ENCODE measurements around the gene NTF3.

The NTF3 gene

GRCh38 chr12:5464096-5464495 is 32.2 kb downstream of the NTF3 start:
- H3K9me3 Mint-ChIP-seq, result no peaks in the 10 kb centered on the region
- H3K27me3 Mint-ChIP-seq, result peaks cover 24% of the 10 kb centered on the region
- no peak for ATAC-seq
- peaks cover 5% of the 10 kb centered on the region for H3K4me1 Mint-ChIP-seq
- no peak overlapping the region for H3K4me3 Mint-ChIP-seq
- no peak overlapping the region for H3K27ac Mint-ChIP-seq
- no peaks in the 10 kb centered on the region for H3K36me3 Mint-ChIP-seq

GRCh38 chr12:5465384-5465783 is 33.5 kb downstream of the NTF3 start:
- Mint-ChIP-seq H3K4me1 (no peaks in the 10 kb centered on the region), H3K27me3 (peaks cover 24% of the 10 kb centered on the region)
- peak; percentile 34 for ATAC-seq

GRCh38 chr12:5466521-5466960 is 34.6 kb downstream of the NTF3 start:
- Mint-ChIP-seq H3K9me3 (no peaks in the 10 kb centered on the region), H3K4me3 (no peak overlapping the region), H3K27me3 (peaks cover 24% of the 10 kb centered on the region), H3K4me1 (no peaks in the 10 kb centered on the region), H3K27ac (no peak overlapping the region), H3K36me3 (no peaks in the 10 kb centered on the region)
- no peak for ATAC-seq

More at GRCh38 chr12:5465384-5465783, 33.5 kb downstream of the NTF3 start:
- Mint-ChIP-seq H3K36me3 (no peaks in the 10 kb centered on the region), H3K9me3 (no peaks in the 10 kb centered on the region), H3K27ac (no peak overlapping the region), H3K4me3 (no peak overlapping the region)

- Mint-ChIP-seq H3K4me1 (no peaks in the 10 kb centered on the region), H3K9me3 (no peaks in the 10 kb centered on the region), H3K4me3 (no peak overlapping the region), H3K27me3 (peaks cover 30% of the 10 kb centered on the region), H3K27ac (no peak overlapping the region), H3K36me3 (no peaks in the 10 kb centered on the region)
- no peak for ATAC-seq
Observed at GRCh38 chr12:5467931-5468330, 36.0 kb downstream of the NTF3 start.

- no peaks in the 10 kb centered on the region for H3K4me1 Mint-ChIP-seq
- no peaks in the 10 kb centered on the region for H3K9me3 Mint-ChIP-seq
- H3K27ac Mint-ChIP-seq, result no peak overlapping the region
- peaks cover 48% of the 10 kb centered on the region for H3K27me3 Mint-ChIP-seq
- no peak for ATAC-seq
- H3K36me3 Mint-ChIP-seq, result no peaks in the 10 kb centered on the region
- H3K4me3 Mint-ChIP-seq, result no peak overlapping the region
Observed at GRCh38 chr12:5470221-5470620, 38.3 kb downstream of the NTF3 start.

GRCh38 chr12:5470703-5471102 is 38.8 kb downstream of the NTF3 start:
- no peaks in the 10 kb centered on the region for H3K36me3 Mint-ChIP-seq
- no peak overlapping the region for H3K27ac Mint-ChIP-seq
- no peaks in the 10 kb centered on the region for H3K9me3 Mint-ChIP-seq
- ATAC-seq, result no peak
- no peak overlapping the region for H3K4me3 Mint-ChIP-seq
- H3K4me1 Mint-ChIP-seq, result no peaks in the 10 kb centered on the region
- peaks cover 53% of the 10 kb centered on the region for H3K27me3 Mint-ChIP-seq

- no peaks in the 10 kb centered on the region for H3K36me3 Mint-ChIP-seq
- no peak overlapping the region for H3K27ac Mint-ChIP-seq
- H3K4me3 Mint-ChIP-seq, result no peak overlapping the region
- ATAC-seq, result no peak
- H3K27me3 Mint-ChIP-seq, result peaks cover 44% of the 10 kb centered on the region
- no peaks in the 10 kb centered on the region for H3K4me1 Mint-ChIP-seq
- H3K9me3 Mint-ChIP-seq, result no peaks in the 10 kb centered on the region
Observed at GRCh38 chr12:5473076-5473782, 41.3 kb downstream of the NTF3 start.

GRCh38 chr12:5473783-5474116 is 41.8 kb downstream of the NTF3 start:
- H3K9me3 Mint-ChIP-seq, result no peaks in the 10 kb centered on the region
- H3K27me3 Mint-ChIP-seq, result peaks cover 39% of the 10 kb centered on the region
- H3K27ac Mint-ChIP-seq, result no peak overlapping the region
- no peak for ATAC-seq
- no peaks in the 10 kb centered on the region for H3K36me3 Mint-ChIP-seq
- H3K4me1 Mint-ChIP-seq, result no peaks in the 10 kb centered on the region
- H3K4me3 Mint-ChIP-seq, result no peak overlapping the region

GRCh38 chr12:5476356-5476755 is 44.4 kb downstream of the NTF3 start:
- Mint-ChIP-seq H3K9me3 (no peaks in the 10 kb centered on the region), H3K27me3 (peaks cover 38% of the 10 kb centered on the region), H3K27ac (no peak overlapping the region), H3K36me3 (no peaks in the 10 kb centered on the region), H3K4me1 (no peaks in the 10 kb centered on the region), H3K4me3 (no peak overlapping the region)
- no peak for ATAC-seq

GRCh38 chr12:5478081-5478706 is 46.3 kb downstream of the NTF3 start:
- no peak for ATAC-seq
- Mint-ChIP-seq H3K27me3 (peaks cover 29% of the 10 kb centered on the region), H3K9me3 (no peaks in the 10 kb centered on the region), H3K36me3 (no peaks in the 10 kb centered on the region), H3K27ac (no peak overlapping the region), H3K4me3 (no peak overlapping the region), H3K4me1 (no peaks in the 10 kb centered on the region)

GRCh38 chr12:5479761-5480160 is 47.9 kb downstream of the NTF3 start:
- H3K4me3 Mint-ChIP-seq, result no peak overlapping the region
- no peaks in the 10 kb centered on the region for H3K4me1 Mint-ChIP-seq
- H3K36me3 Mint-ChIP-seq, result no peaks in the 10 kb centered on the region
- peaks cover 18% of the 10 kb centered on the region for H3K27me3 Mint-ChIP-seq
- H3K9me3 Mint-ChIP-seq, result no peaks in the 10 kb centered on the region
- no peak for ATAC-seq
- H3K27ac Mint-ChIP-seq, result no peak overlapping the region

- Mint-ChIP-seq H3K4me1 (no peaks in the 10 kb centered on the region), H3K4me3 (no peak overlapping the region), H3K9me3 (no peaks in the 10 kb centered on the region), H3K36me3 (no peaks in the 10 kb centered on the region), H3K27ac (no peak overlapping the region), H3K27me3 (peaks cover 12% of the 10 kb centered on the region)
- ATAC-seq, result no peak
Observed at GRCh38 chr12:5480218-5480937, 48.5 kb downstream of the NTF3 start.

GRCh38 chr12:5480938-5481303 is 49.0 kb downstream of the NTF3 start:
- peaks cover 7% of the 10 kb centered on the region for H3K27me3 Mint-ChIP-seq
- H3K36me3 Mint-ChIP-seq, result no peaks in the 10 kb centered on the region
- no peaks in the 10 kb centered on the region for H3K9me3 Mint-ChIP-seq
- H3K27ac Mint-ChIP-seq, result no peak overlapping the region
- H3K4me3 Mint-ChIP-seq, result no peak overlapping the region
- H3K4me1 Mint-ChIP-seq, result no peaks in the 10 kb centered on the region
- no peak for ATAC-seq

- ATAC-seq, result no peak
- no peaks in the 10 kb centered on the region for H3K36me3 Mint-ChIP-seq
- no peak overlapping the region for H3K27ac Mint-ChIP-seq
- H3K9me3 Mint-ChIP-seq, result no peaks in the 10 kb centered on the region
- H3K27me3 Mint-ChIP-seq, result no peaks in the 10 kb centered on the region
- no peaks in the 10 kb centered on the region for H3K4me1 Mint-ChIP-seq
- no peak overlapping the region for H3K4me3 Mint-ChIP-seq
Observed at GRCh38 chr12:5481645-5482044, 49.7 kb downstream of the NTF3 start.

- Mint-ChIP-seq H3K27ac (no peak overlapping the region), H3K27me3 (no peaks in the 10 kb centered on the region), H3K36me3 (no peaks in the 10 kb centered on the region), H3K4me3 (no peak overlapping the region), H3K9me3 (no peaks in the 10 kb centered on the region), H3K4me1 (no peaks in the 10 kb centered on the region)
- no peak for ATAC-seq
Observed at GRCh38 chr12:5484426-5484825, 52.5 kb downstream of the NTF3 start.

GRCh38 chr12:5485454-5485853 is 53.5 kb downstream of the NTF3 start:
- no peaks in the 10 kb centered on the region for H3K27me3 Mint-ChIP-seq
- H3K4me1 Mint-ChIP-seq, result no peaks in the 10 kb centered on the region
- no peaks in the 10 kb centered on the region for H3K36me3 Mint-ChIP-seq
- no peak for ATAC-seq
- H3K27ac Mint-ChIP-seq, result no peak overlapping the region
- H3K4me3 Mint-ChIP-seq, result no peak overlapping the region
- H3K9me3 Mint-ChIP-seq, result no peaks in the 10 kb centered on the region
